Measurements from ENCODE around the gene EXD3. TPM values are rescaled to one million over a fixed set of nuclear protein-coding genes. Genes with fewer than 3 reads are reported as not detected.

The EXD3 gene
- polyA plus RNA-seq, 1 experiment = 4.0 TPM

DNA sequence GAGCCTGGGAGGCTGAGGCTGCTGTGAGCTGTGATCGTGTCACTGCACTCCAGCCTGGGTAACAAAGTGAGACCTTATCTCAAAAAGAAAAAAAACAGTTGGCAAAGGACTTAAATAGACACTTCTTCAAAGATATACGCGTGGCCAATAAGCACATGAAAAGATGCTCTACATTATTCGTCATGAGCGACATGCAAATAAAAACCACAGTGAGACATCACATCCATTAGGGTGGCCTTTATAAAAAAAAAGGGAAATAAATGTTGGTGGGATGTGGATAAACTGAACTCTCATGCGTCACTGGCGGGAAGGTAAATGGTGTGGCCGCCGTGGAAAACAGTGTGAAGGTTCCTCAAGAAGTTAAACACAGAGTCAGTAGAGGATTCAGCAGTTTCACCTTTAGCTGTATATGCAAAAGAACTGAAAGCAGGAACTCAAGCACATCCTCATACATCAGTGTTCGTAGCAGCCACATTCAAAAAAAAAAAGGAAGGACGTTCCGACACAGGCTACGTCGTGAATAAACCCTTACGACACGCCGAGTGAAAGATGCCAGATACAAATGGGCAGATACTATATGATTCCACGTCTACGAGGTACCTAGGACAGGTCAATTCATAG lies 96.4 kb downstream of the EXD3 start:
- ChIA-PET CTCF (no interaction called here), POLR2A (no interaction called here)
- Histone ChIP-seq H3K9me3 (ENCODE audit: control insufficient read depth, insufficient read depth, low read length) (peaks cover 12% of the 10 kb centered on the region), H3K4me3 (ENCODE audit: low read depth, low read length) (no peak overlapping the region), H3K27me3 (ENCODE audit: control insufficient read depth, insufficient read depth, low read length) (no peaks in the 10 kb centered on the region), H3K27ac (ENCODE audit: low read depth, low read length) (no peak overlapping the region)
- DNase-seq (ENCODE audit: low read depth, low spot score) = no peak
- TF ChIP-seq, protein P1, sequence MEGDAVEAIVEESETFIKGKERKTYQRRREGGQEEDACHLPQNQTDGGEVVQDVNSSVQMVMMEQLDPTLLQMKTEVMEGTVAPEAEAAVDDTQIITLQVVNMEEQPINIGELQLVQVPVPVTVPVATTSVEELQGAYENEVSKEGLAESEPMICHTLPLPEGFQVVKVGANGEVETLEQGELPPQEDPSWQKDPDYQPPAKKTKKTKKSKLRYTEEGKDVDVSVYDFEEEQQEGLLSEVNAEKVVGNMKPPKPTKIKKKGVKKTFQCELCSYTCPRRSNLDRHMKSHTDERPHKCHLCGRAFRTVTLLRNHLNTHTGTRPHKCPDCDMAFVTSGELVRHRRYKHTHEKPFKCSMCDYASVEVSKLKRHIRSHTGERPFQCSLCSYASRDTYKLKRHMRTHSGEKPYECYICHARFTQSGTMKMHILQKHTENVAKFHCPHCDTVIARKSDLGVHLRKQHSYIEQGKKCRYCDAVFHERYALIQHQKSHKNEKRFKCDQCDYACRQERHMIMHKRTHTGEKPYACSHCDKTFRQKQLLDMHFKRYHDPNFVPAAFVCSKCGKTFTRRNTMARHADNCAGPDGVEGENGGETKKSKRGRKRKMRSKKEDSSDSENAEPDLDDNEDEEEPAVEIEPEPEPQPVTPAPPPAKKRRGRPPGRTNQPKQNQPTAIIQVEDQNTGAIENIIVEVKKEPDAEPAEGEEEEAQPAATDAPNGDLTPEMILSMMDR (IDR thresholded peaks at IDR 0.05; ENCODE audit: low read depth, low read length) = no peak

DNA sequence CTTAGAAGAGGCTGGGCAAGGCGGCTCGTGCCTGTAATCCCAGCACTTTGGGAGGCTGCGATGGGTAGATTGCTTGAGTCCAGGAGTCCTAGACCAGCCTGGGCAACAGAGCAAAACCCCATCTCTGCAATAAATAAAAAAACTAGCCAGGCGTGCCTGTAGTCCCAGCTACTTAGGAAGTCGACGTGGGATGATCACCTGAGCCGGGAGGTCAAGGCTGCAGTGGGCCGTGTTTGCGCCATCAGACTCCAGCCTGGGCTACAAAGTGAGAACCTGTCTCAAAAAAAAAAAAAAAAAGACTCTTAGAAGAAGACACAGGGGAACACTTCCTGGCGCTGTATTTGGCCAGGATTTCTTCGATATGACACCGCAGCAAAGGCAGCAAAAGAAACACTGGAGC lies 97.2 kb downstream of the EXD3 start:
- no peak overlapping the region for H3K27ac ChIP-seq (ENCODE audit: low read depth, low read length)
- TF ChIP-seq, protein P1 (IDR thresholded peaks at IDR 0.05; ENCODE audit: low read depth, low read length) = no peak
- ChIA-PET POLR2A (no interaction called here), CTCF (no interaction called here)
- H3K27me3 ChIP-seq (ENCODE audit: control insufficient read depth, insufficient read depth, low read length) = no peaks in the 10 kb centered on the region
- no peak for DNase-seq (ENCODE audit: low read depth, low spot score)
- H3K4me3 ChIP-seq (ENCODE audit: low read depth, low read length) = no peak overlapping the region
- peaks cover 12% of the 10 kb centered on the region for H3K9me3 ChIP-seq (ENCODE audit: control insufficient read depth, insufficient read depth, low read length)

DNA sequence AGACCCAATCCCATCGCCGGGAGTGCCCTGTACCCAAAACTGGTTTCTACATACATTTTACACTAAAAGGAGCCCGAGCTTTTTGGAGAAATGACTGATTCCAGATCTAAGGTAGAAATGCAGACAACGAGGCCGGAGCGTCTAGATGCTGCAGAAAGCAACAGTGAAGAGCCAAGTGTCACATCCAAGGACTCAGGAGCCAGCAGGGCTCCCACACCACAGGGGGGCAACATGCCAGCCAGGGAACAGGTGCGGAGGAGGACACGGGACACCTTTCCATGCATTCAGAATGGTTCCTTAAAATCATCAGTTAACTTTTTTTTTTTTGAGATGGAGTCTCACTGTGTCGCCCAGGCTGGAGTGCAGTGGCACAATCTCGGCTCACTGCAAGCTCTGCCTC lies 97.8 kb downstream of the EXD3 start:
- TF ChIP-seq, protein P1 (IDR thresholded peaks at IDR 0.05; ENCODE audit: low read depth, low read length) = no peak
- ChIA-PET CTCF (no interaction called here), POLR2A (no interaction called here)
- Histone ChIP-seq H3K27ac (ENCODE audit: low read depth, low read length) (no peak overlapping the region), H3K9me3 (ENCODE audit: control insufficient read depth, insufficient read depth, low read length) (peaks cover 10% of the 10 kb centered on the region), H3K27me3 (ENCODE audit: control insufficient read depth, insufficient read depth, low read length) (no peaks in the 10 kb centered on the region), H3K4me3 (ENCODE audit: low read depth, low read length) (no peak overlapping the region)
- DNase-seq (ENCODE audit: low read depth, low spot score) = no peak

DNA sequence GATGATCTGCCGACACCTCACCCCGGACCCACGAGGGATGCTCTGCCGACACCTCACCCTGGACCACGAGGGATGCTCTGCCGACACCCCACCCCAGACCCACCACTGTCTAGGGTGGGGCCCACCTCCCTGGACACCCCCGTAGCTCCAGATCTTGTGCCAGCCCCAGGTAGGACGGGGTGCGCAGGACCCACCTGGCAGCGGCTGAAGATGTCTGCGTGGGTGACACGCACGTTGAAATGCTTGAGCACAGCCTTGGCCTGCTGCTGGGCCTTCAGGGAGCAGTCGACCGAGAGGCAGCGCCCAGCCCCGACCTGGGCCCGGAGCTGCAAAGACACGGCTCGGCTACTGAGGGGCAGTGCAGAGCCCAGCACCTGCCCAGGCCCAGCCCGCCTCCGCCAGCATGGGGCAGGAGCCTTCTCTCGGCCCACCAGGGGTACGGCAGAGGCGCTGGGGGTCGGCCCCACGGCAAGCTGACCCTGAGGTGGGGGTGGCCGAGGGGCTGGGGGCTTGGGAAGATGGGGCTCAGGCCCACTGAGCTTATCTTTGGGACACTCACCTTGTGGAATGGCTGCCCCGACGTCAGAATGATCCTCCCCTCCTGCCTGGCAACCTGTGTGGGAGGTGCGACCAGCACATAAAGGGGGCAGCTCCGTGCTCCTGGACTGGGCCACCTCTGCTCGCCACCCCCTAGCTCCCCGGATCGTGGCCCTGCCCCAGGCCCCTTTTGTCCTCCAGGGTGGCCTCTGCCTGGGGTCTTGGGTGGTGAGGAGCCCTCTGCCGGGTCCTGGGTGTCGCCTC lies 99.2 kb downstream of the EXD3 start:
- Histone ChIP-seq H3K9me3 (ENCODE audit: control insufficient read depth, insufficient read depth, low read length) (peaks cover 9% of the 10 kb centered on the region; the same call in 1 of the 2 replicates), H3K27ac (ENCODE audit: low read depth, low read length) (no peak overlapping the region), H3K4me3 (ENCODE audit: low read depth, low read length) (no peak overlapping the region), H3K27me3 (ENCODE audit: control insufficient read depth, insufficient read depth, low read length) (no peaks in the 10 kb centered on the region)
- ChIA-PET POLR2A (no interaction called here), CTCF (no interaction called here)
- TF ChIP-seq, protein P1 (IDR thresholded peaks at IDR 0.05; ENCODE audit: low read depth, low read length) = no peak
- no peak for DNase-seq (ENCODE audit: low read depth, low spot score)

DNA sequence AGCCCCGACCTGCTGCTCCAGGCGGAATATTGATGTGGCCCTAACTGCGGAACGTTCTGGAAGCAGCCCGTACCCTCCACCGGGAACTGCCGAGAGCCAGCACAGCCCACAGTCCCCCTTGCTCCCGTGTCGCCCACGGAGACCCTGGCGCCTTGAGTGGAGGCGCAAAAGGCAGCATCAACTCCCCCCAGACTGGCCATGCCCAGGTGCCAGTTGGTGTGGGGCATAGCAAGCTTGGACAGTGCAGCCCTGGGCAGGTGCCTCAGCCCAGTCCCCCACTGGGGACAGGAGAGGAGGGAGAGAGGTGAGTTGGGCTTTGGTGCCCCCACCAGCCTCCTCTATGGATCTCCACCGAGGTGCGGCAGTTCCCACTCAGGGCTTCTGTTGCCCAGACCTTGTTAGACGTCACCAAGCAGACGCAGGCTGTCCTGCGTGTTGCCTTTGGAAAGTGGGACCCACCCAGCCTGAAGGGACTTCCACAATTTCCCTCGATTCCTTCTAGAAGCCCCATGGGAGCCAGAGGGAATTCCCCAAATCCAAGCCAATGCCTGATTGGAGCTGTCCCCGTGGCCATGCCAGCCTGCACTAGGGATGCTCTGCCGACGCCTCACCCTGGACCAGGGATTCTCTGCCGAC lies 101.1 kb downstream of the EXD3 start:
- no peaks in the 10 kb centered on the region for H3K27me3 ChIP-seq (ENCODE audit: control insufficient read depth, insufficient read depth, low read length)
- no peak for DNase-seq (ENCODE audit: low read depth, low spot score)
- H3K27ac ChIP-seq (ENCODE audit: low read depth, low read length) = no peak overlapping the region
- H3K4me3 ChIP-seq (ENCODE audit: low read depth, low read length) = no peak overlapping the region
- TF ChIP-seq, protein P1 (IDR thresholded peaks at IDR 0.05; ENCODE audit: low read depth, low read length) = no peak
- POLR2A ChIA-PET = no interaction called here
- H3K9me3 ChIP-seq (ENCODE audit: control insufficient read depth, insufficient read depth, low read length) = peaks cover 9% of the 10 kb centered on the region; the same call in 1 of the 2 replicates
- CTCF ChIA-PET = no interaction called here
